HG02852 (cell line): ENCODE measurements around the gene AWAT1.
A peak's percentile ranks its signal among the peaks of the same experiment; 100 is the strongest.
"Not testable (repeated sequence)": the region's sequence is repeated elsewhere in the genome, so short reads cannot be mapped to it uniquely, and the experiment has no call there.

Experiments used
- ATAC-seq: cut with Tn5 transposase; IDR thresholded peaks from one replicate; pipeline ENCODE4 v1.9.1; 2021; ENCODE audit warnings: mild to moderate bottlenecking, moderate library complexity; ENCODE audit not compliant: unreplicated experiment

AWAT1 gene

DNA sequence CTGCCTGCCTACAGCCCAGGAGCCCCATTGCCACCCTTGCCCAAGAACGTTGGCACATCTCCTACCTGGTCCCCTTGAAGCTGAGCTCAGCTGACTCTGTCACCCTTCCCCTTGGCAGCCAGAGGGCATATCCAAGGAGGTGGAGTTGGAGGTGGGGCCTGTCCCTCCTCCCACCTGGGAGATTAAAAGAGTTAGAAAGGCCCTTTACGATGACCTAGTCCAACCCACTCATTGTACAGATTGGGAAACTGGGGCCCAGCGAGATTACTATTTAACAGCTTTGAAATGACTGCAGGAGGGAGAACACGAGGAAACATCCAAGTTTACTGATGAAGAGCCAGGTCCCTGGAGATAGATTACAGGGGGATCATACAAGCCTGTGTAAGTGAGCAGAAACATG lies 25.6 kb downstream of the AWAT1 start, which contains the start of gene P2RY4:
Gene P2RY4 (minus strand): TSS at position 101 of the 400 bp plus-strand sequence. CDS start 580 bp downstream, outside the sequence.
- ATAC-seq = no peak

GRCh38 chrX:70262952-70263567 lies 28.6 kb downstream of the AWAT1 start:
- ATAC-seq = no peak

DNA sequence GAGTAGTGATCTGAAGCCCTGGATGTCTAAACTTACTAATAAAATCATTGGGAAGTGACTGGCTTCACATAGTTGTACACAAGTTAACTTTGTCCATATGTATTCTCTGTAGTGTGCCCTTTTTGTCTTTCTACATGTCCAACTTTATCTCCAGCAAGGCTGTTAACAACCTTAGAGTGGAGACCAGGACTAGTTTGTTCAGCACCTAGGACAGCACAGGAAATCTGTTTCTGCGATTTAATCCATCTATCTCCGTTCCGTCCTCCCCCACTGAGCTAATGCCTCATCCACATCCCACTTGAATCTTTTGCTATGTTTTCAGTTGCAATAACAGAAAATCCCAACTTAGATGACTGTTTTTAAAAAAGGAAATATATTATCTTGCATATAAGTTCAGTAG lies 30.3 kb downstream of the AWAT1 start:
- no peak for ATAC-seq

- ATAC-seq = no peak
These were observed 33.6 kb downstream of the AWAT1 start, which contains the start of gene ARR3 for GRCh38 chrX:70268034-70268433. ARR3 (plus strand) TSS chrX:70268334; CDS start chrX:70269386, 1,052 bp downstream.

DNA sequence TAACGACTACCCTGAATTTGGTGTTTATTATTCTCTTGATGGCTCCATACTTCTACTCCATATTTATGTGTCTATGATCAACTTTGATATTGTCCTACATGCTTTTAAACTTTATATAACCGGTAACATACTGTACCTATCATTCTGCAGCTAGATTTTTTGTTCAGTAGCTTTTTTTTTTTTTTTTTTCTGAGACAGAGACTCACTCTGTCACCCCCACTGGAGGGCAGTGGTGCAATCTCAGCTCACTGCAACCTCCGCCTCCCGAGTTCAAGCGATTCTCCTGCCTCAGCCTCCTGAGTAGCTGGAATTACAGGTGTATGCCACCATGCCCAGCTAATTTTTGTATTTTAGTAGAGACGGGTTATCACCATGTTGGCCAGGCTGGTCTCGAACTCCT lies 39.6 kb downstream of the AWAT1 start:
- ATAC-seq = not testable (repeated sequence)

DNA sequence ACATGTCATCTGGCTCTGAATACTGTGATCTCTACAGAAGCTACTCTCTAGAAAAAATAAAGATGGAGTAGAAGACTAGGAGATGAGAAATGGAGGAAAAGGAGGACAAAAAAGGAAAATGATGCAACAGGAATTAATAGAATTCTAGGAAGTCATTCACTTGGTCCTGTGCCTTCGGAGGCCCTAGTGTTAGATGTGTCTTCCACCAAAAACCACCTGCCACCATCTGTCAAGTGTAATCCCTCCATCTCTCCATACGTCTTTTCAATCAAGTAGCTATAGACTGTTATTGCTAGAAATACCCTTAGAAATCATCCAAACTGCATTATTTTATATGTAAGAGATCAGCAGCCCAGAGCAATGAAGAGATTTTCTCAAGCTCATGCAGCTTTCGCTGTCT lies 44.6 kb downstream of the AWAT1 start:
- no peak for ATAC-seq

DNA sequence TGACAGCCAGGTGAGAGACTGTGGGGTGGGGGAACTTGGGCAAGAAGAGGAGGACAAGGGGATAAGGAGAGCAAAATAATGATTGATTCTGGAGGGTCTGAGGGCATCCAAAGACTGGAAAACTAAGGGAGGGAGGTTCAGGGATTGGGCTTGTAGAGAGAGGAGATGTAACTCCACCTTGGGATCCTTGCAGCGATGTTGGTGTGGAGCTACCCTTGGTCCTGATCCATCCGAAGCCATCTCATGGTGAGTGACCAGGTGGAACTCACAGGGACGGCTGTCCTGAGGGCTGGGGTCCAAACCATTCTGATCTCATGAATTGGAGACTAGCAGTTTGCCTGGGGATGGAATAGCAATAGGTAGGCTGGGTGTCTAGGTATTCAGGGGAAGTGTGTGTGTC lies 46.1 kb downstream of the AWAT1 start:
- ATAC-seq = no peak

DNA sequence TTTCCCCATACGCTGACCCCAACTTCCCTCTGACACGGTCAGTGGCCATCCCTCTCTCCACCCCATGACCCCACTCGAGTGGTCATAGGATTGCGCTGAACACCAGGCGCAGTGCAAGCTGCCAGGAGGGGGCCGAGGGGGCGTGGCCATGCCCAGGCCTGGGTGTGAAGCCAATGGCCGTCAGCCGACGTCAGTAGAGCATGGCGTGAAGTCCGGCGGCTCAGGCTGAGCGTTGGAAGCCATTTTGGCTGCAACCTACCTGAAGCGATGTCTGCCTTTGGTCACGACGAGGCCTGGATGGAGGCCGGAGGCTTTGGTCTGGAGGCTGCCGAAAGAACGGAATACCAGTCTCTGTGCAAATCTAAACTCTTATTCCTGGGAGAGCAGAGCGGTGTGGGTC lies 47.5 kb downstream of the AWAT1 start, which contains the start of gene RAB41:
Gene RAB41 (plus strand): TSS at position 222 of the 400 bp plus-strand sequence. CDS start 46 bp downstream, at position 268.
- no peak for ATAC-seq

DNA sequence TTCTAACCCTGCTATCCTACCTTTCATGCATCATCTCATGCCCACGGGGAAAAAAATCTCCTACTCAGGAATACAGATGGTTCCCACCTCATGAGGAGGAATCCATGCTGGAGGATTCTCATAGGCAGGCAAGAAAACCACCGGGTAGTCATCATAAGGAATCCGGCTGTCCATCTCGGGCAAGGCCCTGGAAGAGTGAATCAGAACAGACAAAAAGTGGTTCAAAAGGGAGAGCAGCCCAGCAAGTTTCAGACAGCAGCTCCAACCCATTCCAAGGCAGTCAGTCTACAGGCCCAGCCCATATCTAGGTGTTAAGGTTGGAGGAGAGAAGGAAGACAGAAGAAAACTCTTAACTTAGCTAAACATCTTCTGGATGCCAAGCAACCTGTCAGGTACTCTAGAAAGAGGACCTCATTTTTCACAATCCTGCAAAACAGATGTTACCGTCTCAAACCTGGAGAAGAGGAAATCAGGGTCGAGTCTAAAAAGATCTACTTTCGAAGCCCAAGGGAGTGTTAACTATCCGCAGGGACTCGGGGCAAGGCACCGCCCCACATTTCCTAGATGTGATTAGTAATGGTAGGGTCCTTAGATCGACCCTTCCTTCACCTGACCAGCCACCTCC lies 54.8 kb downstream of the AWAT1 start:
- ATAC-seq = peak; percentile 18
